Sigmoid colon (tissue), 7 donors: Measurements from ENCODE around the gene PILRA. TPM values are rescaled to one million over a fixed set of nuclear protein-coding genes. Genes with fewer than 3 reads are reported as not detected.

Source experiments
- DNase-seq: peaks from one replicate; pipeline ENCODE4 v3.0.0-alpha.2; 2019
- H3K27ac ChIP-seq, 4 donors: fragments of 200-600 bp; sonication (generic); one replicate each; pipeline ENCODE4 v1.5.1; 2016 to 2019; ENCODE audit warnings: mild to moderate bottlenecking in 1 of 4
- H3K27me3 ChIP-seq, 3 donors: fragments of 200-600 bp; sonication (generic); one replicate each; pipeline ENCODE4 v1.5.1; 2019; ENCODE audit warnings: mild to moderate bottlenecking in 1 of 3
- H3K36me3 ChIP-seq, 4 donors: fragments of 200-600 bp; sonication (generic); one replicate each; pipeline ENCODE4 v1.5.1; 2016 to 2019
- H3K4me1 ChIP-seq, 4 donors: fragments of 200-600 bp; sonication (generic); one replicate each; pipeline ENCODE4 v1.5.1; 2017 to 2019
- H3K4me3 ChIP-seq, 4 donors: fragments of 200-600 bp; sonication (generic); one replicate each; pipeline ENCODE4 v1.5.1; 2017 to 2019; ENCODE audit warnings: mild to moderate bottlenecking in 2 of 4, moderate library complexity in 1 of 4
- H3K9me3 ChIP-seq, 4 donors: fragments of 200-600 bp in 3 of 4; sonication (generic) in 3 of 4; one replicate each; pipeline versions ENCODE4 v1.5.1 to v1.6.1; 2013 to 2019
- CTCF ChIP-seq, 4 experiments: fragments of 450-650 bp in 3 of 4; fragments of 200-600 bp in 1 of 4; IDR thresholded peaks; one replicate each; pipeline ENCODE4 v1.5.1; 2016 to 2019; ENCODE audit warnings: antibody characterized with exemption in 4 of 4, mild to moderate bottlenecking in 3 of 4, moderate library complexity in 2 of 4
- EP300 ChIP-seq, 4 donors: sonication (generic); formaldehyde crosslinking; IDR thresholded peaks; one replicate each; pipeline ENCODE4 v1.6.1; 2017; ENCODE audit warnings: antibody characterized with exemption in 4 of 4
- POLR2A ChIP-seq, 2 donors: fragments of 450-650 bp; IDR thresholded peaks; one replicate each; pipeline ENCODE4 v1.6.1; 2016; ENCODE audit warnings: antibody characterized with exemption in 2 of 2, mild to moderate bottlenecking in 2 of 2, moderate library complexity in 2 of 2
- POLR2AphosphoS5 ChIP-seq, 4 donors: sonication (generic); formaldehyde crosslinking; IDR thresholded peaks; one replicate each; pipeline ENCODE4 v1.6.1; 2017; ENCODE audit warnings: antibody characterized with exemption in 4 of 4
- WGBS, 2 donors: extraction: QIAGEN DNeasy Blood & Tissue Kit; methylation state at CpG; one replicate each; pipeline ENCODE4 v1.1.7; 2013; 5-methylcytosine and 5-hydroxymethylcytosine counted together
- intact Hi-C: fragments of 100-400 bp; cut with DNase I; formaldehyde crosslinking; loops from one replicate; pipeline ENCODE4 v1.15.1; 2023
- polyA plus RNA-seq, 3 donors: library from polyadenylated mRNA; stranded (reverse); fragments of 200-250 nt; gene quantifications; one replicate each; pipeline ENCODE4 v1.2.3, GENCODE V29; 2013
- total RNA-seq, 4 donors: library from RNA; depleted of rRNA; stranded (reverse); fragments of >200 nt; gene quantifications; one replicate each; pipeline ENCODE4 v1.1.0, GENCODE V29; 2016
- donor health status: healthy with polysubstance abuse.
- donor health status: Bipolar disorder and iron deficiency.
- donor health status: healthy.

Gene PILRA
- total and polyA plus RNA-seq, 7 donors, result 5.0 to 10.0 (median 5.8) TPM

- no peaks in the 10 kb centered on the region for H3K9me3 ChIP-seq
- no peak overlapping the region for H3K27ac ChIP-seq
- H3K4me1 ChIP-seq, result no peaks in the 10 kb centered on the region
- H3K36me3 ChIP-seq, result peaks cover 38 to 97% (median 77%) of the 10 kb centered on the region in 4 donors
- H3K4me3 ChIP-seq, result no peak overlapping the region
- intact Hi-C loops, result no loop called here
- no peaks in the 10 kb centered on the region for H3K27me3 ChIP-seq
- TF ChIP-seq POLR2A (IDR thresholded peaks at IDR 0.05) (no peak), POLR2AphosphoS5 (IDR thresholded peaks at IDR 0.05) (no peak), EP300 (IDR thresholded peaks at IDR 0.05) (no peak), CTCF (IDR thresholded peaks at IDR 0.05) (no peak)
- 79 to 83% methylated on average over 6 of the region's 6 CpGs for WGBS, 2 donors
- peak; percentile 57 for DNase-seq
Observed at GRCh38 chr7:100353685-100354330, 19.5 kb upstream of the PILRA start.

- no peak overlapping the region for H3K27ac ChIP-seq
Observed at GRCh38 chr7:100356416-100357068, 16.7 kb upstream of the PILRA start.

GRCh38 chr7:100357131-100357561 is 16.1 kb upstream of the PILRA start:
- no peak for DNase-seq
- no peak for TF ChIP-seq POLR2A (IDR thresholded peaks at IDR 0.05)
- TF ChIP-seq EP300 (IDR thresholded peaks at IDR 0.05), result no peak
- TF ChIP-seq POLR2AphosphoS5 (IDR thresholded peaks at IDR 0.05), result no peak
- TF ChIP-seq CTCF (IDR thresholded peaks at IDR 0.05), result no peak
- intact Hi-C loops, result no loop called here
- Histone ChIP-seq H3K36me3 (peaks cover 60 to 100% (median 82%) of the 10 kb centered on the region in 4 donors), H3K9me3 (no peaks in the 10 kb centered on the region), H3K27me3 (no peaks in the 10 kb centered on the region), H3K4me3 (no peak overlapping the region), H3K27ac (no peak overlapping the region), H3K4me1 (no peaks in the 10 kb centered on the region)
- WGBS, 2 donors, result 94% methylated on average over 6 of the region's 6 CpGs

More at GRCh38 chr7:100356416-100357068, 16.7 kb upstream of the PILRA start:
- Histone ChIP-seq H3K4me1 (no peaks in the 10 kb centered on the region), H3K4me3 (no peak overlapping the region), H3K36me3 (peaks cover 58 to 99% (median 79%) of the 10 kb centered on the region in 4 donors), H3K9me3 (no peaks in the 10 kb centered on the region), H3K27me3 (no peaks in the 10 kb centered on the region)
- TF ChIP-seq POLR2A (IDR thresholded peaks at IDR 0.05) (no peak), POLR2AphosphoS5 (IDR thresholded peaks at IDR 0.05) (no peak), EP300 (IDR thresholded peaks at IDR 0.05) (no peak), CTCF (IDR thresholded peaks at IDR 0.05) (no peak)
- 92 to 94% methylated on average over 8 of the region's 8 CpGs for WGBS, 2 donors
- intact Hi-C loops, result no loop called here
- no peak for DNase-seq

- Histone ChIP-seq H3K9me3 (no peaks in the 10 kb centered on the region), H3K4me1 (no peaks in the 10 kb centered on the region), H3K4me3 (no peak within 1 kb of the TSS), H3K27me3 (no peaks in the 10 kb centered on the region), H3K36me3 (peaks cover 60 to 100% (median 79%) of the 10 kb centered on the region in 4 donors), H3K27ac (no peak within 1 kb of the TSS)
- TF ChIP-seq POLR2AphosphoS5 (IDR thresholded peaks at IDR 0.05), result no peak
- 77 to 82% methylated on average over 11 of the region's 11 CpGs for WGBS, 2 donors
- DNase-seq, result no peak
- intact Hi-C loops, result no loop called here
Observed at GRCh38 chr7:100358027-100358856, 15.0 kb upstream of the PILRA start, which contains the start of gene PILRB. PILRB (plus strand) TSS chr7:100358117; CDS start chr7:100358303, 186 bp downstream.

- TF ChIP-seq CTCF (IDR thresholded peaks at IDR 0.05) (no peak), POLR2AphosphoS5 (IDR thresholded peaks at IDR 0.05) (no peak), EP300 (IDR thresholded peaks at IDR 0.05) (no peak), POLR2A (IDR thresholded peaks at IDR 0.05) (no peak)
- no peaks in the 10 kb centered on the region for H3K9me3 ChIP-seq
- intact Hi-C loops, result no loop called here
- WGBS, 2 donors, result 95 to 97% methylated on average over 8 of the region's 8 CpGs
- DNase-seq, result no peak
- peaks cover 60 to 100% (median 73%) of the 10 kb centered on the region in 4 donors for H3K36me3 ChIP-seq
- no peaks in the 10 kb centered on the region for H3K27me3 ChIP-seq
- H3K27ac ChIP-seq, result no peak overlapping the region
- H3K4me1 ChIP-seq, result no peaks in the 10 kb centered on the region
- H3K4me3 ChIP-seq, result no peak overlapping the region
Observed at GRCh38 chr7:100358857-100359212, 14.5 kb upstream of the PILRA start.
